Activated naive CD4-positive, alpha-beta T cell treated with anti-CD3 and anti-CD28 coated beads, Interleukin-2, amount 50 U/mL, for 24 hours (primary cell): ENCODE measurements around the gene BICRA.
"Not testable (repeated sequence)": the region's sequence is repeated elsewhere in the genome, so short reads cannot be mapped to it uniquely, and the experiment has no call there.

Experiments used
- H3K27ac Mint-ChIP-seq: one replicate; pipeline ENCODE4 v1.8.0; 2021; ENCODE audit warnings: mild to moderate bottlenecking, mixed read lengths
- H3K27me3 Mint-ChIP-seq: one replicate; pipeline ENCODE4 v1.8.0; 2021; ENCODE audit warnings: mixed read lengths
- H3K36me3 Mint-ChIP-seq: one replicate; pipeline ENCODE4 v1.8.0; 2021; ENCODE audit warnings: mixed read lengths
- H3K4me1 Mint-ChIP-seq: one replicate; pipeline ENCODE4 v1.8.0; 2021; ENCODE audit warnings: mixed read lengths
- H3K4me3 Mint-ChIP-seq: one replicate; pipeline ENCODE4 v1.8.0; 2021; ENCODE audit warnings: mild to moderate bottlenecking, mixed read lengths
- H3K9me3 Mint-ChIP-seq: one replicate; pipeline ENCODE4 v1.8.0; 2021; ENCODE audit warnings: mixed read lengths

Gene BICRA

GRCh38 chr19:47608969-47609905, at the start of gene BICRA:
Gene BICRA (plus strand): TSS chr19:47609134. CDS start chr19:47673575, 64,441 bp downstream.
- Mint-ChIP-seq H3K27ac (peak within 1 kb of the TSS; percentile 96), H3K36me3 (no peaks in the 10 kb centered on the region), H3K4me3 (peak within 1 kb of the TSS; percentile 93), H3K4me1 (peaks cover 36% of the 10 kb centered on the region), H3K27me3 (no peaks in the 10 kb centered on the region), H3K9me3 (no peaks in the 10 kb centered on the region)

- Mint-ChIP-seq H3K4me1 (no peaks in the 10 kb centered on the region), H3K4me3 (no peak overlapping the region), H3K36me3 (no peaks in the 10 kb centered on the region), H3K27me3 (no peaks in the 10 kb centered on the region), H3K27ac (no peak overlapping the region), H3K9me3 (no peaks in the 10 kb centered on the region)
Measured at GRCh38 chr19:47560999-47561398, 47.9 kb upstream of the BICRA start.

- Mint-ChIP-seq H3K4me1 (no peaks in the 10 kb centered on the region), H3K4me3 (no peak overlapping the region), H3K27me3 (no peaks in the 10 kb centered on the region), H3K27ac (no peak overlapping the region), H3K36me3 (no peaks in the 10 kb centered on the region), H3K9me3 (no peaks in the 10 kb centered on the region)
Measured at GRCh38 chr19:47561440-47562057, 47.4 kb upstream of the BICRA start.

- no peaks in the 10 kb centered on the region for H3K36me3 Mint-ChIP-seq
- H3K4me3 Mint-ChIP-seq, result no peak overlapping the region
- H3K27me3 Mint-ChIP-seq, result no peaks in the 10 kb centered on the region
- H3K4me1 Mint-ChIP-seq, result no peaks in the 10 kb centered on the region
- H3K9me3 Mint-ChIP-seq, result no peaks in the 10 kb centered on the region
- no peak overlapping the region for H3K27ac Mint-ChIP-seq
Measured at GRCh38 chr19:47564081-47564480, 44.9 kb upstream of the BICRA start.

GRCh38 chr19:47569331-47569730, 39.6 kb upstream of the BICRA start:
- Mint-ChIP-seq H3K27me3 (no peaks in the 10 kb centered on the region), H3K9me3 (no peaks in the 10 kb centered on the region), H3K4me3 (no peak overlapping the region), H3K36me3 (no peaks in the 10 kb centered on the region), H3K27ac (no peak overlapping the region), H3K4me1 (peaks cover 14% of the 10 kb centered on the region)

GRCh38 chr19:47572635-47573034, 36.3 kb upstream of the BICRA start:
- H3K36me3 Mint-ChIP-seq, result no peaks in the 10 kb centered on the region
- peaks cover 35% of the 10 kb centered on the region for H3K4me1 Mint-ChIP-seq
- H3K9me3 Mint-ChIP-seq, result no peaks in the 10 kb centered on the region
- H3K4me3 Mint-ChIP-seq, result peak overlapping the region; percentile 67
- no peaks in the 10 kb centered on the region for H3K27me3 Mint-ChIP-seq
- peak overlapping the region; percentile 2 for H3K27ac Mint-ChIP-seq

- Mint-ChIP-seq H3K27ac (peak within 1 kb of the TSS; percentile 41), H3K4me3 (peak within 1 kb of the TSS; percentile 67)
Measured at GRCh38 chr19:47573071-47574026, 35.6 kb upstream of the BICRA start, which contains the start of gene ZNF541. Gene ZNF541 (minus strand): TSS chr19:47573148. CDS start chr19:47555856, 17,292 bp downstream.

GRCh38 chr19:47580397-47580796, 28.5 kb upstream of the BICRA start:
- H3K27ac Mint-ChIP-seq, result peak overlapping the region; percentile 41
- H3K9me3 Mint-ChIP-seq, result no peaks in the 10 kb centered on the region
- H3K36me3 Mint-ChIP-seq, result no peaks in the 10 kb centered on the region
- peaks cover 64% of the 10 kb centered on the region for H3K4me1 Mint-ChIP-seq
- H3K27me3 Mint-ChIP-seq, result no peaks in the 10 kb centered on the region
- no peak overlapping the region for H3K4me3 Mint-ChIP-seq

More at GRCh38 chr19:47573071-47574026, 35.6 kb upstream of the BICRA start, which contains the start of gene ZNF541:
- Mint-ChIP-seq H3K9me3 (no peaks in the 10 kb centered on the region), H3K27me3 (no peaks in the 10 kb centered on the region), H3K4me1 (peaks cover 39% of the 10 kb centered on the region), H3K36me3 (no peaks in the 10 kb centered on the region)

GRCh38 chr19:47581605-47582319, 27.2 kb upstream of the BICRA start:
- Mint-ChIP-seq H3K27ac (peak overlapping the region; percentile 9), H3K27me3 (no peaks in the 10 kb centered on the region), H3K4me3 (peak overlapping the region; percentile 44), H3K36me3 (peaks cover 5% of the 10 kb centered on the region), H3K4me1 (peaks cover 54% of the 10 kb centered on the region), H3K9me3 (peaks cover 6% of the 10 kb centered on the region)

- Mint-ChIP-seq H3K9me3 (peaks cover 6% of the 10 kb centered on the region), H3K27me3 (no peaks in the 10 kb centered on the region), H3K27ac (peak overlapping the region; percentile 48), H3K36me3 (peaks cover 5% of the 10 kb centered on the region), H3K4me1 (peaks cover 47% of the 10 kb centered on the region), H3K4me3 (peak overlapping the region; percentile 61)
Measured at GRCh38 chr19:47582320-47582909, 26.5 kb upstream of the BICRA start.

- H3K27me3 Mint-ChIP-seq, H3K9me3 Mint-ChIP-seq, H3K4me3 Mint-ChIP-seq, H3K36me3 Mint-ChIP-seq: not testable (repeated sequence)
- Mint-ChIP-seq H3K4me1 (peaks cover 41% of the 10 kb centered on the region), H3K27ac (peak overlapping the region; percentile 83)
Measured at GRCh38 chr19:47583161-47583560, 25.8 kb upstream of the BICRA start.

- no peak overlapping the region for H3K27ac Mint-ChIP-seq
- H3K27me3 Mint-ChIP-seq, result no peaks in the 10 kb centered on the region
- H3K4me3 Mint-ChIP-seq, result no peak overlapping the region
- peaks cover 6% of the 10 kb centered on the region for H3K9me3 Mint-ChIP-seq
- H3K36me3 Mint-ChIP-seq, result peaks cover 5% of the 10 kb centered on the region
- H3K4me1 Mint-ChIP-seq, result peaks cover 11% of the 10 kb centered on the region
Measured at GRCh38 chr19:47587295-47587694, 21.6 kb upstream of the BICRA start.

GRCh38 chr19:47589824-47590223, 19.1 kb upstream of the BICRA start:
- Mint-ChIP-seq H3K36me3 (peaks cover 5% of the 10 kb centered on the region), H3K4me1 (no peaks in the 10 kb centered on the region), H3K27ac (peak overlapping the region; percentile 11), H3K27me3 (no peaks in the 10 kb centered on the region), H3K9me3 (peaks cover 6% of the 10 kb centered on the region), H3K4me3 (no peak overlapping the region)

- Mint-ChIP-seq H3K36me3 (no peaks in the 10 kb centered on the region), H3K4me3 (no peak overlapping the region), H3K27me3 (no peaks in the 10 kb centered on the region), H3K9me3 (no peaks in the 10 kb centered on the region), H3K27ac (peak overlapping the region; percentile 35), H3K4me1 (peaks cover 5% of the 10 kb centered on the region)
Measured at GRCh38 chr19:47593860-47594259, 15.1 kb upstream of the BICRA start.
